Panc1 (cell line): ENCODE data around the gene TMEM117.

Experiments used
- CTCF ChIP-seq: fragments of 450-650 bp; IDR thresholded peaks from 2 replicates; pipeline ENCODE4 v1.5.1; 2017; ENCODE audit warnings: mild to moderate bottlenecking
- POLR2AphosphoS5 ChIP-seq: IDR thresholded peaks from 2 replicates; pipeline ENCODE4 v1.6.1; 2012; ENCODE audit warnings: mild to moderate bottlenecking, low read depth, low read length, moderate library complexity
- REST ChIP-seq, 2 experiments: IDR thresholded peaks; 2 replicates each; pipeline ENCODE4 v1.6.1; 2011 to 2012; ENCODE audit warnings: low read depth in 2 of 2, control low read depth in 1 of 2, low read length in 1 of 2, mild to moderate bottlenecking in 1 of 2, moderate library complexity in 1 of 2; ENCODE audit not compliant: insufficient read depth in 1 of 2
- SIN3A ChIP-seq: IDR thresholded peaks from 2 replicates; pipeline ENCODE4 v1.6.1; 2012; ENCODE audit warnings: low read depth, mild to moderate bottlenecking, low read length, moderate library complexity, borderline replicate concordance; ENCODE audit not compliant: insufficient read depth
- TCF7L2 ChIP-seq: IDR thresholded peaks from 2 replicates; pipeline ENCODE4 v1.6.1; 2011; ENCODE audit warnings: mild to moderate bottlenecking, low read depth, low read length, inconsistent platforms

- TF ChIP-seq CTCF (no peak), REST (IDR thresholded peaks at IDR 0.05; ENCODE audit: insufficient read depth in 1 of 2, low read depth in 2 of 2, low read length in 1 of 2) (no peak), TCF7L2 (no peak), POLR2AphosphoS5 (no peak), SIN3A (no peak)
These were observed 417.5 kb downstream of the TMEM117 start for GRCh38 chr12:44253338-44253856.
